Measurements from ENCODE around the gene SURF6.

SURF6 gene

DNA sequence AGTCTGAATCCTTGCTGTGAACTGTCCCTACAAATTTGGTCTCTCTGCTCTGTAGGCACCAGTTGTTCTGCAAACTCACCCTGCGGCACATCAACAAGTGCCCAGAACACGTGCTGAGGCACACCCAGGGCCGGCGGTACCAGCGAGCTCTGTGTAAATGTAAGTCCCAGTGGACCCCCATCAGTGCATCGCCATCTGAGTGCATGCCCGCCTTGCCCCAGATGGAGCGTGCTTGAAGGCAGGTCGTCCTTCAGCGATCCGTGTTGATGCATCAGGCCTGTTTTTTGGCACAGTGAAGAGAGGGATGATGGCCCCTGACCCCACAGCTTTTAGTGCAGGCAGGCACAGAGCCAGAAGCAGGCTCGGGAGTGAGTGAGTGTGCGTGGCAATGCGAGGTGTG lies 21.7 kb upstream of the SURF6 start:
- TF ChIP-seq, protein P1, sequence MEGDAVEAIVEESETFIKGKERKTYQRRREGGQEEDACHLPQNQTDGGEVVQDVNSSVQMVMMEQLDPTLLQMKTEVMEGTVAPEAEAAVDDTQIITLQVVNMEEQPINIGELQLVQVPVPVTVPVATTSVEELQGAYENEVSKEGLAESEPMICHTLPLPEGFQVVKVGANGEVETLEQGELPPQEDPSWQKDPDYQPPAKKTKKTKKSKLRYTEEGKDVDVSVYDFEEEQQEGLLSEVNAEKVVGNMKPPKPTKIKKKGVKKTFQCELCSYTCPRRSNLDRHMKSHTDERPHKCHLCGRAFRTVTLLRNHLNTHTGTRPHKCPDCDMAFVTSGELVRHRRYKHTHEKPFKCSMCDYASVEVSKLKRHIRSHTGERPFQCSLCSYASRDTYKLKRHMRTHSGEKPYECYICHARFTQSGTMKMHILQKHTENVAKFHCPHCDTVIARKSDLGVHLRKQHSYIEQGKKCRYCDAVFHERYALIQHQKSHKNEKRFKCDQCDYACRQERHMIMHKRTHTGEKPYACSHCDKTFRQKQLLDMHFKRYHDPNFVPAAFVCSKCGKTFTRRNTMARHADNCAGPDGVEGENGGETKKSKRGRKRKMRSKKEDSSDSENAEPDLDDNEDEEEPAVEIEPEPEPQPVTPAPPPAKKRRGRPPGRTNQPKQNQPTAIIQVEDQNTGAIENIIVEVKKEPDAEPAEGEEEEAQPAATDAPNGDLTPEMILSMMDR (IDR thresholded peaks at IDR 0.05; ENCODE audit: unreplicated experiment in 3 of 3): no peak

GRCh38 chr9:133356391-133357091 lies 20.6 kb upstream of the SURF6 start, which contains the start of the genes SURF1 and SURF2:
Gene SURF1 (minus strand): TSS chr9:133356487. CDS start chr9:133356453, 34 bp downstream.
Gene SURF2 (plus strand): TSS chr9:133356550. CDS start chr9:133356593, 43 bp downstream.
- Mint-ChIP-seq H3K36me3 (ENCODE audit: low read depth) (peaks cover 36% of the 10 kb centered on the region), H3K4me1 (peaks cover 36% of the 10 kb centered on the region), H3K4me3 (peak within 1 kb of the TSS; percentile 87 to 92 (median 91)), H3K27ac (peak within 1 kb of the TSS in 2 of 3 experiments; percentile 72 to 75), H3K27me3 (ENCODE audit: low read depth) (no peaks in the 10 kb centered on the region), H3K9me3 (no peaks in the 10 kb centered on the region)
- TF ChIP-seq, protein P1 (IDR thresholded peaks at IDR 0.05; ENCODE audit: unreplicated experiment in 3 of 3): no peak

More for the DNA sequence above, 21.7 kb upstream of the SURF6 start:
- peak overlapping the region; percentile 83 to 86 (median 84) for H3K4me3 Mint-ChIP-seq
- no peaks in the 10 kb centered on the region for H3K9me3 Mint-ChIP-seq
- H3K27ac Mint-ChIP-seq: no peak overlapping the region
- no peaks in the 10 kb centered on the region for H3K27me3 Mint-ChIP-seq (ENCODE audit: low read depth)
- peaks cover 35% of the 10 kb centered on the region for H3K36me3 Mint-ChIP-seq (ENCODE audit: low read depth)
- peaks cover 45% of the 10 kb centered on the region for H3K4me1 Mint-ChIP-seq

GRCh38 chr9:133355881-133356357 lies 19.9 kb upstream of the SURF6 start:
- TF ChIP-seq, protein P1 (IDR thresholded peaks at IDR 0.05; ENCODE audit: unreplicated experiment in 3 of 3): no peak

GRCh38 chr9:133354766-133355165 lies 18.8 kb upstream of the SURF6 start:
- Mint-ChIP-seq H3K4me1 (peaks cover 19% of the 10 kb centered on the region), H3K9me3 (no peaks in the 10 kb centered on the region), H3K4me3 (peak overlapping the region; percentile 87 to 92 (median 91)), H3K36me3 (ENCODE audit: low read depth) (peaks cover 43% of the 10 kb centered on the region), H3K27me3 (ENCODE audit: low read depth) (no peaks in the 10 kb centered on the region), H3K27ac (no peak overlapping the region)
- TF ChIP-seq, protein P1 (IDR thresholded peaks at IDR 0.05; ENCODE audit: unreplicated experiment in 3 of 3): no peak

More at GRCh38 chr9:133355881-133356357, 19.9 kb upstream of the SURF6 start:
- H3K36me3 Mint-ChIP-seq (ENCODE audit: low read depth): peaks cover 36% of the 10 kb centered on the region
- H3K4me3 Mint-ChIP-seq: peak overlapping the region; percentile 87 to 92 (median 91)
- H3K27me3 Mint-ChIP-seq (ENCODE audit: low read depth): no peaks in the 10 kb centered on the region
- H3K4me1 Mint-ChIP-seq: peaks cover 30% of the 10 kb centered on the region
- H3K27ac Mint-ChIP-seq: peak overlapping the region in 2 of 3 experiments; percentile 72 to 75
- H3K9me3 Mint-ChIP-seq: no peaks in the 10 kb centered on the region

GRCh38 chr9:133353548-133353947 lies 17.6 kb upstream of the SURF6 start:
- Mint-ChIP-seq H3K27me3 (ENCODE audit: low read depth) (no peaks in the 10 kb centered on the region), H3K27ac (peak overlapping the region in 1 of 3 experiments; percentile 35), H3K4me1 (peaks cover 23% of the 10 kb centered on the region), H3K9me3 (no peaks in the 10 kb centered on the region), H3K36me3 (ENCODE audit: low read depth) (peaks cover 50% of the 10 kb centered on the region), H3K4me3 (peak overlapping the region; percentile 65 to 92 (median 91))
- TF ChIP-seq, protein P1 (IDR thresholded peaks at IDR 0.05; ENCODE audit: unreplicated experiment in 3 of 3): no peak

Data from nephron (organoid).